IPS DF 6.9 (cell line): ENCODE results near the gene MAP1A.

Experiments used
- DNase-seq: peaks from one replicate; pipeline ENCODE4 v3.0.0-alpha.2; 2013; ENCODE audit warnings: low read depth, low spot score
- H3K27ac ChIP-seq: one replicate; pipeline ENCODE4 v1.5.1; 2013; ENCODE audit warnings: low read length, control low read depth
- H3K27me3 ChIP-seq: 2 replicates; pipeline ENCODE4 v1.6.1; 2013; ENCODE audit warnings: mild to moderate bottlenecking, low read length; ENCODE audit not compliant: control insufficient read depth, insufficient read depth
- H3K36me3 ChIP-seq: 2 replicates; pipeline ENCODE4 v1.6.1; 2013; ENCODE audit warnings: low read length; ENCODE audit not compliant: control insufficient read depth, insufficient read depth
- H3K4me1 ChIP-seq: 2 replicates; pipeline ENCODE4 v1.6.1; 2013; ENCODE audit warnings: low read length; ENCODE audit not compliant: control insufficient read depth, insufficient read depth
- H3K4me3 ChIP-seq: 2 replicates; pipeline ENCODE4 v1.5.1; 2013; ENCODE audit warnings: mild to moderate bottlenecking, low read length
- H3K9me3 ChIP-seq: 2 replicates; pipeline ENCODE4 v1.6.1; 2013; ENCODE audit warnings: low read length, inconsistent platforms; ENCODE audit not compliant: control insufficient read depth, insufficient read depth
- WGBS: extraction: QIAGEN DNeasy Blood & Tissue Kit; methylation state at CpG from one replicate; pipeline ENCODE4 v1.1.7; 2013; ENCODE audit warnings: mixed read lengths, missing lambda C conversion rate; ENCODE audit not compliant: insufficient read length, insufficient coverage; 5-methylcytosine and 5-hydroxymethylcytosine counted together

The MAP1A gene

GRCh38 chr15:43492673-43493601, 24.5 kb upstream of the MAP1A start, which contains the start of gene TP53BP1:
Gene TP53BP1, minus strand, starts transcription at chr15:43493156. Its CDS starts 113 bp downstream, at chr15:43493043.
- peak; percentile 85 for DNase-seq
- H3K36me3 ChIP-seq = peaks cover 3% of the 10 kb centered on the region; the same call in 1 of the 2 replicates
- H3K9me3 ChIP-seq = no peaks in the 10 kb centered on the region
- H3K27me3 ChIP-seq = no peaks in the 10 kb centered on the region
- peaks cover 4% of the 10 kb centered on the region for H3K4me1 ChIP-seq
- H3K4me3 ChIP-seq = peak within 1 kb of the TSS; percentile 92; the same call in 1 of the 2 replicates
- no peak within 1 kb of the TSS for H3K27ac ChIP-seq
- no CpG with 5 or more reads among the region's 54 CpGs for WGBS

DNA sequence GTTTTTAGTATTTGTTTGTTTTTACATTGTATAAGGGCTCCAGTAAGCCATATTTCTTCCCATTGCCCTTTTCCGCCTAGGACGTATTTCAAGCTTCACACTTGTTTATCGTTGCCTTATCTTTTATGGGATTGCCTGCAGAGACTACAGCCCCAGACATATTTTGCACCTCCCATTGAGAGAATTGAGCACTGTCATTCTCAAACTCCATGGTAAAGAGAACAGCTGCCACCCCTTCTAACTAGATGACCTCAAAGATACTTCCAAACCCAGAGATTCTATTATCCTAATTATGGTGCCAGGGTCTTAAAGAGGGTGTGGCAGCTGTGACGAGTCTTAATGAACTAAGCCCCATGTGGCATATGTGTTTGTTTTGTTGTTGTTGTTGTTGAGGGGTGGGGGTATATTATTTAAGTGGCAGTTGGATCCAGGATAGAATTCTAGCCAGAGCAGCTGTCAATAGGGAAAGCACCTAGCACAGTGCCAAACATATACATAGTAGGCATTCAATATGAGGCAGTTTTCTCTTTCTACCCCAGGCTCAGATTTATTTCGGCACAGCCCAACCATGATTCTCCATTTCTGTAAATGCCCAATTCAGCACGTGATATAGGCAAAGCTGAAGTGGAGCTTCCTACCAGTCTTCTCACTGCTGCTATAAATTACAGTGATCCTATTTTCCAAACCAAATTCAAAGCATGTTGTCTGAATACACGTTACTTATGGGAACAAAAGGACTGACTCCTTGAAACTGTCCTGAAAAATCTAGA, 23.5 kb upstream of the MAP1A start:
- Histone ChIP-seq H3K27ac (no peak overlapping the region), H3K4me3 (no peak overlapping the region), H3K36me3 (no peaks in the 10 kb centered on the region; the same call in 1 of the 2 replicates), H3K4me1 (peaks cover 4% of the 10 kb centered on the region), H3K9me3 (no peaks in the 10 kb centered on the region), H3K27me3 (no peaks in the 10 kb centered on the region)
- WGBS = no CpG with 5 or more reads among the region's 7 CpGs
- DNase-seq = no peak

GRCh38 chr15:43498990-43499389, 18.4 kb upstream of the MAP1A start:
- H3K36me3 ChIP-seq = no peaks in the 10 kb centered on the region
- DNase-seq = no peak
- H3K4me3 ChIP-seq = no peak overlapping the region
- H3K4me1 ChIP-seq = no peaks in the 10 kb centered on the region
- no CpG with 5 or more reads among the region's 3 CpGs for WGBS
- H3K9me3 ChIP-seq = no peaks in the 10 kb centered on the region
- no peak overlapping the region for H3K27ac ChIP-seq
- no peaks in the 10 kb centered on the region for H3K27me3 ChIP-seq

DNA sequence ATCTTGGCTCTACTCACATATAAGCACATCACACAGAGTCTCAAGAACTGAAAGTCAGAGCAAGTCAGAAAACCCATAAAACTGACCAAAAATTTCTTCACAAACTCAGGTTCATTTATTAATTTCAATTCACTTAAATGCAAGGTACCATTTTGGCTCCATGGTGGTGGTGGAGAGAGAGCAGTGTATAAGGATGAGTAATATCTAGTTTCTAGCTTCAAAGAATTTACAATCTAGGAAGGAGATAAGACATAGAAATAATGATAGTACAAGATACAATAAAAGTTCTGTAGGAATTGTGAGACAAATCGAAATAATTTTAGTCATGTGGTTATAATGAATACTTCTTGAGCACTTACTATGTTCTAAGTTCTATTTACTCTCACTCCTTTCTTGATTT, 17.8 kb upstream of the MAP1A start:
- no peak for DNase-seq
- H3K4me1 ChIP-seq = no peaks in the 10 kb centered on the region
- H3K27me3 ChIP-seq = no peaks in the 10 kb centered on the region
- H3K27ac ChIP-seq = no peak overlapping the region
- H3K9me3 ChIP-seq = no peaks in the 10 kb centered on the region
- H3K36me3 ChIP-seq = no peaks in the 10 kb centered on the region
- no CpG with 5 or more reads among the region's 1 CpG for WGBS
- no peak overlapping the region for H3K4me3 ChIP-seq

GRCh38 chr15:43505738-43506137, 11.7 kb upstream of the MAP1A start:
- WGBS = no CpG with 5 or more reads among the region's 1 CpG
- Histone ChIP-seq H3K4me1 (no peaks in the 10 kb centered on the region; the same call in 1 of the 2 replicates), H3K36me3 (no peaks in the 10 kb centered on the region), H3K9me3 (no peaks in the 10 kb centered on the region), H3K27ac (no peak overlapping the region), H3K27me3 (no peaks in the 10 kb centered on the region), H3K4me3 (no peak overlapping the region)
- no peak for DNase-seq

DNA sequence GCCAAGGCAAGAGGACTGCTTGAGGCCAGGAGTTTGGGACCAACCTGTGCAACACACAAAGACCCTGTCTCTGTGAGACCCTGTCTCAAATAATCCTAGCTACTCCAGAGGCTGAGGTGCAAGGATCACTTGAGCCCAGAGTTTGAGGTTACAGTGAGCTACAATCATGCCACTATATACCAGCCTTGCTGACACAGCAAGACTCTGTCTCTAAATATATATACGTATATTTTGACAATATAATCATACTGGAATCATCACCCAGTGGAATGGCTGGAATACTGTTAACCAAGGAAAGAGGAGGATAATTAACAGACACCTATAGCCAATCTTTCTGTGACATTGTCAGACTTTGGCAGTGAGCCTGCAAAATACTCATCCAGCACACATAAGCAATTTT, 9.0 kb upstream of the MAP1A start:
- no peaks in the 10 kb centered on the region for H3K36me3 ChIP-seq
- H3K27me3 ChIP-seq = peaks cover 5% of the 10 kb centered on the region; the same call in 1 of the 2 replicates
- peaks cover 3% of the 10 kb centered on the region; the same call in 1 of the 2 replicates for H3K4me1 ChIP-seq
- DNase-seq = no peak
- H3K9me3 ChIP-seq = no peaks in the 10 kb centered on the region
- no peak overlapping the region for H3K4me3 ChIP-seq
- no peak overlapping the region for H3K27ac ChIP-seq
- no CpG with 5 or more reads among the region's 1 CpG for WGBS

- Histone ChIP-seq H3K27ac (no peak overlapping the region), H3K27me3 (peaks cover 5% of the 10 kb centered on the region; the same call in 1 of the 2 replicates), H3K9me3 (no peaks in the 10 kb centered on the region), H3K4me3 (no peak overlapping the region), H3K36me3 (no peaks in the 10 kb centered on the region), H3K4me1 (peaks cover 3% of the 10 kb centered on the region; the same call in 1 of the 2 replicates)
- WGBS = no CpG with 5 or more reads among the region's 9 CpGs
- DNase-seq = no peak
Measured at GRCh38 chr15:43508991-43509659, 8.3 kb upstream of the MAP1A start.

GRCh38 chr15:43509660-43510199, 7.7 kb upstream of the MAP1A start:
- H3K4me1 ChIP-seq = peaks cover 5% of the 10 kb centered on the region; the same call in 1 of the 2 replicates
- H3K4me3 ChIP-seq = peak overlapping the region; percentile 38; the same call in 1 of the 2 replicates
- H3K27me3 ChIP-seq = peaks cover 5% of the 10 kb centered on the region; the same call in 1 of the 2 replicates
- no peak overlapping the region for H3K27ac ChIP-seq
- WGBS = no CpG with 5 or more reads among the region's 8 CpGs
- DNase-seq = no peak
- H3K36me3 ChIP-seq = no peaks in the 10 kb centered on the region
- no peaks in the 10 kb centered on the region for H3K9me3 ChIP-seq

GRCh38 chr15:43510200-43511011, 7.0 kb upstream of the MAP1A start:
- H3K4me1 ChIP-seq = peaks cover 5% of the 10 kb centered on the region; the same call in 1 of the 2 replicates
- no peaks in the 10 kb centered on the region for H3K9me3 ChIP-seq
- peak overlapping the region; percentile 38; the same call in 1 of the 2 replicates for H3K4me3 ChIP-seq
- peak; percentile 94 for DNase-seq
- no peaks in the 10 kb centered on the region for H3K36me3 ChIP-seq
- no CpG with 5 or more reads among the region's 41 CpGs for WGBS
- H3K27ac ChIP-seq = no peak overlapping the region
- peaks cover 5% of the 10 kb centered on the region; the same call in 1 of the 2 replicates for H3K27me3 ChIP-seq
